GM12872 (cell line): ENCODE results near the gene TLR5.

ENCODE experiments used
- TF ChIP-seq, protein P1 (sequence below): IDR thresholded peaks from 3 replicates; pipeline ENCODE4 v1.5.1; 2011; ENCODE audit warnings: low read depth, mild to moderate bottlenecking, low read length, moderate library complexity; ENCODE audit not compliant: insufficient read depth

TLR5 gene

DNA sequence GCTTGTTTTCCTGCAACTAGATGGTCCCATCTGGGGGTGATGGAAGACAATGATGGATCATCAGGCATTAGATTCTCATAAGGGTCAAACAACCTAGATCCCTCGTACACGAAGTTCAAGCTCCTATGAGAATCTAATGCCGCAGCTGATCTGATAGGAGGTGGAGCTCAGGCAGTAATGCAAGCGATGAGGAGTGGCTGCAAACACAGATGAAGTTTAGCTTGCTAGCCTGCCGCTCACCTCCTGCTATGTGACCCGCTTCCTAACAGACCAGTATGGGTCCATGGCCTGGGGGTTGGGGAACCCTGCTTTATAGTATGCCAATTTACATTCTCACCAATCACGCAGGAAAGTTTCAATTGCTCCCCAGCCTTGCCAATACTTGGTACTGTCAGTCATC is 37.5 kb downstream of the TLR5 start:
- TF ChIP-seq, protein P1, sequence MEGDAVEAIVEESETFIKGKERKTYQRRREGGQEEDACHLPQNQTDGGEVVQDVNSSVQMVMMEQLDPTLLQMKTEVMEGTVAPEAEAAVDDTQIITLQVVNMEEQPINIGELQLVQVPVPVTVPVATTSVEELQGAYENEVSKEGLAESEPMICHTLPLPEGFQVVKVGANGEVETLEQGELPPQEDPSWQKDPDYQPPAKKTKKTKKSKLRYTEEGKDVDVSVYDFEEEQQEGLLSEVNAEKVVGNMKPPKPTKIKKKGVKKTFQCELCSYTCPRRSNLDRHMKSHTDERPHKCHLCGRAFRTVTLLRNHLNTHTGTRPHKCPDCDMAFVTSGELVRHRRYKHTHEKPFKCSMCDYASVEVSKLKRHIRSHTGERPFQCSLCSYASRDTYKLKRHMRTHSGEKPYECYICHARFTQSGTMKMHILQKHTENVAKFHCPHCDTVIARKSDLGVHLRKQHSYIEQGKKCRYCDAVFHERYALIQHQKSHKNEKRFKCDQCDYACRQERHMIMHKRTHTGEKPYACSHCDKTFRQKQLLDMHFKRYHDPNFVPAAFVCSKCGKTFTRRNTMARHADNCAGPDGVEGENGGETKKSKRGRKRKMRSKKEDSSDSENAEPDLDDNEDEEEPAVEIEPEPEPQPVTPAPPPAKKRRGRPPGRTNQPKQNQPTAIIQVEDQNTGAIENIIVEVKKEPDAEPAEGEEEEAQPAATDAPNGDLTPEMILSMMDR, result no peak

DNA sequence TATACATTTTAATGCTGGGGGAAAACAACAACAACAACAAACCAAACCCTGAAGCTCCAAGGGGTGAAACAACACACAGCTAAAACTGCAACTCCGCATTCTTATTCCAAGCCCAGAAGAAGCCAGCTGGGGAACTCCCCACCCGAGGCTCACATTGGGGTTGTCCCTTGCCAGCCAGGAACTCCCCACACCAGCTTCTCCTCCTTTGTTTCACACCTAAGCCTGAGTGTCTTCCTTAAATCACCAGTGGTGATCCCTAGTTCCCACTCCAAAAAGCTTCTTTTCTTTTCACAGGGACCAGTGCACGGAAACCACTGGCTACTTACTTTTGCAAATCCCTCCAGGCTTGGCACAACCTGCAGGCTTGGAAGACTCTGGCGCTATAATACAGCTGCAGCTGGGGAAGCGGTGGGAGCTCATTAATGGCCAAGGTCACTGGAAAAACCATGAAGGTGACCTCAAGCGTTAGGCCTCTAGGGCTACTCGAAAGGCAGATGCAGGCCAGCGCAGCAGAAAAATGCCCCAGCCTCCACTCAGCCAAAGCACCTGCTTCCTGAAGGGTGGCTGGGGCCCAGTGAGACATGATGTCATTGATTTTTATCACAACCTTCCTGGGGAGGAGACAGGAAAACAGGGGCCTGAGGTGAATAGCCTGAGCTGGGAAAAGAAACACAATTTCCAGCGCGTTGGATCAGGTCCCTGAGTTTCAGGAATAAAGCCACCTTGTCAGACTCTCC is 40.1 kb downstream of the TLR5 start:
- TF ChIP-seq, protein P1, result no peak

DNA sequence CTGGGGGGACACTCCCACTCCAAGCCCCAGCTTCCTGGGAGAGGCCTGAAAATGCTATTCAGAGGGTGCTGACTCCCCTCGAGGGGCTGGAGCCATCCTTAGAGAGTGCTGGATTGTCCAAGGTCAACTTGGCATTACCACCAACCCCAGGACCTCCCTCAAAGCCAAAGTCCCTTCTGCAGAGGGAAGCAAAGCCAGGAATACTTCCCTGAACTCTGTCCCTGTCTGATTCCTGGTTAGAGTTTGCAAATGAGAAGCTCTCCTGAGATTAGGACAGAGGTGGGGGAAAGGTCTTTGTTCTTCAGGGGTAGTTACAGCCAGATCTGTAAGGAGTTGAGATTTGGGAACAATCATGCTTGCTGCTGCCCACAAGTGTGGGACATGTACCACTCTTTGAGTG is 45.3 kb downstream of the TLR5 start:
- TF ChIP-seq, protein P1, result no peak

DNA sequence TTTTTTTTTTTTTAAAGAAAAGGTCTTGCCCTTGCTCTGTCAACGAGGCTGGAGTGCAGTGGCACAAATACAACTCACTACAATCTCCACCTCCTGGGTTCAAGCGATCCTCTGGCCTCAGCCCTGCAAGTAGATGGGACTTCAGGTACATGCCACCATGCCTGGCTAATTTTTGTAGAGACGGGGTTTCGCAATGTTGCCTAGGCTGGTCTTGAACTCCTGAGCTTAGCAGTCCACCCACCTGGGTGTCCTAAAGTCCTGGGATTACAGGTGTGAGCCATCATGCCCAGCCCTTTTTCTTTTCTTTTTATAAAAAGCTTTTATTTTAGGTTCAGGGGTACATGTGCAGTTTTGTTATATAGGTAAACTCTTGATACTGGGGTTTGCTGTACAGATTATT is 47.2 kb downstream of the TLR5 start:
- TF ChIP-seq, protein P1, result no peak

DNA sequence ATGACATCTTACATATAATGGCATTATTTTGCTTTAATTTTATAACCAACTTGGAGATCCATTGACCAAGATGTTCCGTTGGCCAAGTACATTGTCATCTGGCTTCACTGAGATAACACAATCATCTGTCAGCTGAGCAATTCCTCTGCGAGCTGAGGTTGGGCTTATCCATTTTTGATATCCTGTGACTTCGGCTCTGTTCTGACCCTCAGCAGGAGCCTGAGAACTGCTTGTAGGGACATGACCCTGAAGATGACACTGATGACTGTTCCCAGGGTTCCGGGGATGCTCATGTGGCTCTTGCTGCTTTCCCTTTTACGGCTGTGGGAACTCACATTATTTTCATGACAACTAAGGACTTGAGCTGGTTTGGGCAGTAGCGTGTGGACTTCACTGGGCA is 51.2 kb downstream of the TLR5 start:
- TF ChIP-seq, protein P1, result no peak

DNA sequence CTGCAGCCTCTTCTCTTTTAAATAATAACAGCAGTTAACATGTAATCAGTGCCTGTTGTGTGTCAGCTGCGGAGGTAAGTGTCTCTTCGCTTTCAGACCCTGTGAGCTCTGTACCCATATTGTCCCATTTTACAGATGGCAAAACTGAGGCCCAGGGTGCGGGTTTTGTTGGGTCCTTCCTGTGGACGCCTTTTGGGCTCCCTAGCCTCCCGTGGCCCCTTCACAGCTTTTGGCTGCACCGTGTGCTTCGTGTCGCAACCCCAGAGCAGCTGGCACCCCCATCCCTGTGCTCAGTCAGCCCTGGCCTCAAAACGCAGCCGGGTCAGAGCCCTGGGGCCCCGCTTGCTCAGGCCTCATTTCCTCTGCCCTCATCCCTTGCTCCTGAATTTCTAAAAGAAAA is 53.8 kb downstream of the TLR5 start:
- TF ChIP-seq, protein P1, result no peak

DNA sequence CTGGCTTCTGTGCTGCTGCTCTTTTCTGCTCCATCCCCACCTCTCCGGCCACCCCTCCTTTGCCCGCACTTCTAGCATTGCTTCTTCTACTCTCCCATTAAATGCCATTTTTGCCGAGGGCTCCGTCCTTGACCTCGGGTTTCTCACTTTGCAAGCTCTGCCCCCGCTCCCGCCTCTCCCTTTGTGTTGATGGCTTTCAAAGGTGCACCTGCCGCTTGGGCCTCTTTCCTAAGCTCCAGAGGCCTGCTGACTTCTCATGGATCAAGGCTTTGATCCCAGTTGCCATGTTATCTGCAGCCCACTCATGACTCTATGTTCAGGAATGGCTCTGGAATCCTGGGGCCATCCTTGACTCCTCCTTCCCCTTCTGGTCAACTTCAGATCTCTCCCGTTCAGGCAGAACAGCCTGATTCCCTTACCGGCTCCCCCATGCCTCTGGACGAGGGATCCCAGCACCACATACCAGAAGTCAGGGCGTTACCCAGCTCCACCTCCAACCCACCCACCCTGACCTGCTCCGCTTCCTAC is 54.3 kb downstream of the TLR5 start:
- TF ChIP-seq, protein P1, result no peak
